Astrocyte of the spinal cord (primary cell): ENCODE data around the gene LCN2.

Experiments
- DNase-seq: peaks from one replicate; pipeline ENCODE4 v3.0.0; 2011; ENCODE audit warnings: low read depth, low spot score
- H3K4me3 ChIP-seq: 2 replicates; pipeline ENCODE4 v1.5.1; 2011; ENCODE audit warnings: low read depth, mild to moderate bottlenecking, low read length, moderate library complexity
- CTCF ChIP-seq: IDR thresholded peaks from 2 replicates; pipeline ENCODE4 v1.5.1; 2012; ENCODE audit warnings: low read depth, mild to moderate bottlenecking, low read length, inconsistent platforms
- in situ Hi-C: cut with HindIII; loops from 2 replicates; pipeline ENCODE4 v1.10.0; 2017; ENCODE audit warnings: low sequenced_read_pairs

LCN2 gene

GRCh38 chr9:128163523-128164306, 14.5 kb downstream of the LCN2 start:
- in situ Hi-C loops, result no loop called here

GRCh38 chr9:128164307-128164885, 15.1 kb downstream of the LCN2 start:
- in situ Hi-C loops, result no loop called here
- no peak for TF ChIP-seq CTCF
- no peak overlapping the region for H3K4me3 ChIP-seq
- DNase-seq, result no peak

More at GRCh38 chr9:128163523-128164306, 14.5 kb downstream of the LCN2 start:
- TF ChIP-seq CTCF, result no peak
- H3K4me3 ChIP-seq, result no peak overlapping the region
- DNase-seq, result no peak

- H3K4me3 ChIP-seq, result no peak overlapping the region
- TF ChIP-seq CTCF, result no peak
- DNase-seq, result no peak
- in situ Hi-C loops, result no loop called here
Observed at GRCh38 chr9:128166169-128166568, 16.9 kb downstream of the LCN2 start.

DNA sequence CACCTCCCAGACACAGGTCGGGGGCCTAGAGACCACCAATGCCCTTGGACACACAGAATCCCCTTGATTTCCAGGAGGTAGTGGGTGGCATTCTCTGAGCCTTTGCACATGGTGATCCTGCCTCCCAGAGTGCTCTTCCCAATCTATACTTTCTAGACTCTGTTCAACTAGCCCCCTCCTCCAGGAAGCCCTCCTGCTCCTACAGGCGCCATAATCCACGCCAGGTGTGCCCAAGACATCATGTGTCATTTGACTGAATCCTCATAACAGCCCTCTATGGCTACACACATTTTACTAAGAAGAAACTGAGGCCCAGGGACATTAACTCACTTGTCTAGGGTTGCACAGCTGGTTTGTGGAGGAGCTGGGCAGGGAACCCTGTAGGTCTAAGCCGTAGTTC, 18.0 kb downstream of the LCN2 start:
- no peak for DNase-seq
- no peak overlapping the region for H3K4me3 ChIP-seq
- no peak for TF ChIP-seq CTCF
- in situ Hi-C loops, result no loop called here

- TF ChIP-seq CTCF, result no peak
- in situ Hi-C loops, result no loop called here
- no peak overlapping the region for H3K4me3 ChIP-seq
- no peak for DNase-seq
Observed at GRCh38 chr9:128168731-128169308, 19.6 kb downstream of the LCN2 start.

DNA sequence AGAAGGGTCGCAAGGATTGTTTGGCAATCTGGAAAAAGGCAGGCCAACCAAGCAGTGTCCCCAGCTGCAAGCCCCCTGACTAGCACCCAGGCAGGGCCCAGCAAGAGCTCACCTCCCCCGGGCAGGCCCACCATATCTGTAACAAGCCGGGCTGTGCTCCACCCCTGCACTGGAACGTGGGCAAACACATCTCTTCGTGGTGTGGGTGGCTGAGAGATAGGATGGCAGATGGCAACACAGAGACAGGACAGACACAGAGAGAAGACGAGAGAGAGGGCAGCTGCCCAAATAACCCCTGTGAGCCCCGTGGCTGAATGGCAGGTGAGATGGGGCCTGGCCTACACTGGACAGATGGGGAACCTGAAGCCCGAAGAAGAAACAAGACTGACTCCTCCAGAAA, 20.2 kb downstream of the LCN2 start:
- in situ Hi-C loops, result no loop called here
- H3K4me3 ChIP-seq, result no peak overlapping the region
- no peak for DNase-seq
- TF ChIP-seq CTCF, result no peak
